Fibroblast of lung (primary cell): Measurements from ENCODE around the gene RPS4Y1. TPM values are rescaled to one million over a fixed set of nuclear protein-coding genes. Genes with fewer than 3 reads are reported as not detected.
"Not testable (repeated sequence)": the region's sequence is repeated elsewhere in the genome, so short reads cannot be mapped to it uniquely, and the experiment has no call there.

Experiments used
- DNase-seq, 2 donors: peaks; one replicate each; pipeline versions ENCODE4 v3.0.0 to v3.0.0-alpha.2; 2010; ENCODE audit warnings: low read depth in 2 of 2
- H2AFZ ChIP-seq: 2 replicates; pipeline ENCODE4 v1.5.1; 2012; ENCODE audit warnings: low read length, control low read depth, inconsistent platforms
- H3K27ac ChIP-seq: 2 replicates; pipeline ENCODE4 v1.5.1; 2011; ENCODE audit warnings: low read length, control low read depth; ENCODE audit not compliant: insufficient read depth
- H3K27me3 ChIP-seq: 2 replicates; pipeline ENCODE4 v1.5.1; 2011; ENCODE audit warnings: mild to moderate bottlenecking, low read length; ENCODE audit not compliant: control insufficient read depth, insufficient read depth
- H3K36me3 ChIP-seq: 2 replicates; pipeline ENCODE4 v1.5.1; 2011; ENCODE audit warnings: low read length; ENCODE audit not compliant: control insufficient read depth, insufficient read depth
- H3K4me1 ChIP-seq: 2 replicates; pipeline ENCODE4 v1.5.1; 2011; ENCODE audit warnings: low read length; ENCODE audit not compliant: control insufficient read depth, insufficient read depth; ENCODE audit errors: extremely low read depth
- H3K4me2 ChIP-seq: 2 replicates; pipeline ENCODE4 v1.5.1; 2011; ENCODE audit warnings: low read length, control low read depth; ENCODE audit not compliant: insufficient read depth; ENCODE audit errors: extremely low read depth
- H3K4me3 ChIP-seq, 4 experiments: fragments of 200-600 bp in 1 of 4; sonication (generic) in 1 of 4; replicated peaks in 1 of 4; 2 replicates each; pipeline ENCODE4 v1.5.1; 2011 to 2016; ENCODE audit warnings: low read length in 4 of 4, low read depth in 3 of 4, mild to moderate bottlenecking in 3 of 4, control low read depth in 2 of 4, inconsistent platforms in 1 of 4, mixed read lengths in 1 of 4; ENCODE audit not compliant: insufficient read depth in 1 of 4; ENCODE audit errors: control extremely low read depth in 1 of 4
- H3K79me2 ChIP-seq: 2 replicates; pipeline ENCODE4 v1.5.1; 2012; ENCODE audit warnings: mild to moderate bottlenecking, low read length, inconsistent platforms; ENCODE audit not compliant: control insufficient read depth, insufficient read depth
- H3K9ac ChIP-seq: 2 replicates; pipeline ENCODE4 v1.5.1; 2011; ENCODE audit warnings: mild to moderate bottlenecking, low read length, control low read depth; ENCODE audit not compliant: insufficient read depth
- H3K9me3 ChIP-seq: 2 replicates; pipeline ENCODE4 v1.5.1; 2012; ENCODE audit warnings: low read depth, low read length; ENCODE audit not compliant: control insufficient read depth, insufficient read depth
- H4K20me1 ChIP-seq: 2 replicates; pipeline ENCODE4 v1.5.1; 2011; ENCODE audit warnings: low read length; ENCODE audit not compliant: control insufficient read depth, insufficient read depth; ENCODE audit errors: extremely low read depth
- EZH2 ChIP-seq: IDR thresholded peaks from 2 replicates; pipeline ENCODE4 v1.5.1; 2012; ENCODE audit warnings: low read length, control low read depth, mild to moderate bottlenecking; ENCODE audit errors: missing control alignments
- polyA plus RNA-seq, 2 donors: library from polyadenylated mRNA; depleted of rRNA in 1 of 2; stranded (reverse) in 1 of 2; unstranded in 1 of 2; fragments of >200 nt; gene quantifications; 2 replicates each; pipeline ENCODE4 v1.2.1, GENCODE V29; 2011 to 2012; ENCODE audit warnings: missing spikeins in 1 of 2
- total RNA-seq: library from RNA; depleted of rRNA; stranded (reverse); fragments of >200 nt; gene quantifications from 2 replicates; pipeline ENCODE4 v1.2.1, GENCODE V29; 2014
- TF ChIP-seq, protein P1 (sequence below), 2 donors: IDR thresholded peaks in 1 of 2; conservative IDR thresholded peaks in 1 of 2; 1 replicate in 1 of 2; 2 replicates in 1 of 2; pipeline ENCODE4 v1.5.1; 2011 to 2012; ENCODE audit warnings: low read length in 2 of 2, control low read depth in 1 of 2, inconsistent platforms in 1 of 2, low read depth in 1 of 2, mild to moderate bottlenecking in 1 of 2

The RPS4Y1 gene
- total and polyA plus RNA-seq, 2 donors (not counting 1 experiment from before 2014, with no cell fraction given), result 813 TPM; not detected in 1

DNA sequence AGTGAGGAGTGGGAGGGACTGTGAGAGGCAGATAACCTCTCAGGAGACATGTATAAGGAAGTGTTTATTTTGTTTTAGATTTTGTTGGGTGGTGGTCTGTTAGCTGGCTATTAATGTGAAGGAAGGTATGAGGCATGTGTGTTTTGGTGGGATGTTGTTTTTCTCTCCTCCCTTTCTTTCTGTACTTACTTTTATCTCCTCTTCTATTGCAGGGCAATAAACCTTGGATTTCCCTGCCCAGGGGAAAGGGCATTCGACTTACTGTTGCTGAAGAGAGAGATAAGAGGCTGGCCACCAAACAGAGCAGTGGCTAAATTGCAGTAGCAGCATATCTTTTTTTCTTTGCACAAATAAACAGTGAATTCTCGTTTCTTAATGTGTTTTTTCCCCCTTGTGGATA lies 25.2 kb downstream of the RPS4Y1 start:
- no peak overlapping the region for H3K9ac ChIP-seq
- no peak for DNase-seq
- TF ChIP-seq EZH2, result no peak
- TF ChIP-seq, protein P1, sequence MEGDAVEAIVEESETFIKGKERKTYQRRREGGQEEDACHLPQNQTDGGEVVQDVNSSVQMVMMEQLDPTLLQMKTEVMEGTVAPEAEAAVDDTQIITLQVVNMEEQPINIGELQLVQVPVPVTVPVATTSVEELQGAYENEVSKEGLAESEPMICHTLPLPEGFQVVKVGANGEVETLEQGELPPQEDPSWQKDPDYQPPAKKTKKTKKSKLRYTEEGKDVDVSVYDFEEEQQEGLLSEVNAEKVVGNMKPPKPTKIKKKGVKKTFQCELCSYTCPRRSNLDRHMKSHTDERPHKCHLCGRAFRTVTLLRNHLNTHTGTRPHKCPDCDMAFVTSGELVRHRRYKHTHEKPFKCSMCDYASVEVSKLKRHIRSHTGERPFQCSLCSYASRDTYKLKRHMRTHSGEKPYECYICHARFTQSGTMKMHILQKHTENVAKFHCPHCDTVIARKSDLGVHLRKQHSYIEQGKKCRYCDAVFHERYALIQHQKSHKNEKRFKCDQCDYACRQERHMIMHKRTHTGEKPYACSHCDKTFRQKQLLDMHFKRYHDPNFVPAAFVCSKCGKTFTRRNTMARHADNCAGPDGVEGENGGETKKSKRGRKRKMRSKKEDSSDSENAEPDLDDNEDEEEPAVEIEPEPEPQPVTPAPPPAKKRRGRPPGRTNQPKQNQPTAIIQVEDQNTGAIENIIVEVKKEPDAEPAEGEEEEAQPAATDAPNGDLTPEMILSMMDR (conservative IDR thresholded peaks at IDR 0.05 in 1 of 2, IDR thresholded peaks at IDR 0.05 in 1 of 2; ENCODE audit: low read depth in 1 of 2, low read length in 2 of 2), result no peak
- H3K4me2 ChIP-seq, result no peak overlapping the region
- H3K4me3 ChIP-seq, result no peak overlapping the region
- no peaks in the 10 kb centered on the region for H3K36me3 ChIP-seq
- no peaks in the 10 kb centered on the region for H3K9me3 ChIP-seq
- no peaks in the 10 kb centered on the region for H3K4me1 ChIP-seq
- H3K27me3 ChIP-seq, result no peaks in the 10 kb centered on the region
- H3K79me2 ChIP-seq, result peaks cover 6% of the 10 kb centered on the region
- no peaks in the 10 kb centered on the region for H4K20me1 ChIP-seq
- H2AFZ ChIP-seq, result no peak overlapping the region
- no peak overlapping the region for H3K27ac ChIP-seq

- Histone ChIP-seq H3K9me3 (no peaks in the 10 kb centered on the region), H3K79me2 (peaks cover 2% of the 10 kb centered on the region), H3K36me3 (no peaks in the 10 kb centered on the region), H3K4me3 (no peak overlapping the region), H4K20me1 (no peaks in the 10 kb centered on the region), H3K9ac (no peak overlapping the region), H3K27me3 (no peaks in the 10 kb centered on the region), H3K4me1 (no peaks in the 10 kb centered on the region), H3K27ac (no peak overlapping the region), H3K4me2 (no peak overlapping the region), H2AFZ (no peak overlapping the region)
- DNase-seq, result no peak
- TF ChIP-seq, protein P1 (conservative IDR thresholded peaks at IDR 0.05 in 1 of 2, IDR thresholded peaks at IDR 0.05 in 1 of 2; ENCODE audit: low read depth in 1 of 2, low read length in 2 of 2), result no peak
Observed at GRCh38 chrY:2867469-2867868, 26.1 kb downstream of the RPS4Y1 start.

DNA sequence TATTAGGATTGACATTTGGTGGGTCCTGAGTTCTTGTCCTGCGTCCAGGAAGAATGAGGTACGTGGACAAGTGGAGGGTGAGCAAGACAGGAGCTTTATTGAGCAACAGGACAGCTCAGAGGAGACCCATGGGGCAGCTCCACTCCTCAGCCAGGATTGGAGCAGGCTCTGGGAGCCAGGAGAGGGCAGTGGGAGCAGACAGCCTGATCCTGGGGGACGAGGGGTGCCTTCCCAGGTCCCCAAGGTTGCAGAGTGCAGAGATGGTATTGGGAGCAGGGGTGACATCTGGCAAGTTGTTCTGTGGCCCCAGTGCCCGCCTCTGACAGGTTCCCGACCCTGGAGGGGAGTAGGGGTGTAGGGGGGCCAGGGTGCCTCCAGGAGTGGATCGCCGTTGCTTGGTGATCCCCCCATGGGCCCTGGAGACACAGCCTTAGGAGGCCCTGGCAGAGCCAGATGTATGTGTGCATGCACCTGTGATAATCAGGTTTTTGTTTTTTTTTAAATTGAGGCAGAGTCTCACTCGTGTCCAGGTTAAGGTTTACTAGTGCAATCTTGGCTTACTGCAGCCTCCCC lies 26.7 kb downstream of the RPS4Y1 start:
- no peak overlapping the region for H3K4me3 ChIP-seq
- H3K36me3 ChIP-seq, result no peaks in the 10 kb centered on the region
- H3K27ac ChIP-seq, result no peak overlapping the region
- DNase-seq, result no peak
- no peak overlapping the region for H2AFZ ChIP-seq
- no peaks in the 10 kb centered on the region for H3K9me3 ChIP-seq
- no peak overlapping the region for H3K4me2 ChIP-seq
- H3K79me2 ChIP-seq, result peaks cover 2% of the 10 kb centered on the region
- no peaks in the 10 kb centered on the region for H3K27me3 ChIP-seq
- H4K20me1 ChIP-seq, result no peaks in the 10 kb centered on the region
- no peak overlapping the region for H3K9ac ChIP-seq
- no peak for TF ChIP-seq EZH2
- TF ChIP-seq, protein P1 (conservative IDR thresholded peaks at IDR 0.05 in 1 of 2, IDR thresholded peaks at IDR 0.05 in 1 of 2; ENCODE audit: low read depth in 1 of 2, low read length in 2 of 2), result no peak
- H3K4me1 ChIP-seq, result no peaks in the 10 kb centered on the region

DNA sequence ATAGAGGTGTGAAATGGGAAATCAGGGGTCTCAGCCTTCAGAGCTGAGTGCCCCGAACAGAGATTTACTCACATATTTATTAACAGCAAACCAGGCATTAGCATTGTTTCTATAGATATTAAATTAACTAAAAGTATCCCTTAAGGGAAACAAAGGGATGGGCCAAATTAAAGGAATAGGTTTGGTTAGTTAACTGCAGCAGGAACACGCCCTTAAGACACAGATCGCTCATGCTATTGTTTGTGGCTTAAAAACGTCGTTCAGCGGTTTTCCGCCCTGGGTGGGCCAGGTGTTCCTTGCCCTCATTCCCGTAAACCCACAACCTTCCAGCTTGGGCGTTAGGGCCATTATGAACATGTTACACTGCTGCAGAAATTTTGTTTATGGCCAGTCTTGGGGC lies 30.8 kb downstream of the RPS4Y1 start:
- not testable (repeated sequence) for H3K9ac ChIP-seq, H3K36me3 ChIP-seq, H3K4me3 ChIP-seq, H3K79me2 ChIP-seq, H3K27me3 ChIP-seq, H3K4me2 ChIP-seq, H4K20me1 ChIP-seq, H2AFZ ChIP-seq, H3K4me1 ChIP-seq, H3K27ac ChIP-seq, H3K9me3 ChIP-seq, DNase-seq
